Spleen (tissue), 11 donors: ENCODE data around the gene CHRM3. TPM values are rescaled to one million over a fixed set of nuclear protein-coding genes. Genes with fewer than 3 reads are reported as not detected.

Experiments
- DNase-seq: peaks from one replicate; pipeline ENCODE4 v3.0.0-alpha.2; 2020
- H3K27ac ChIP-seq, 8 donors: fragments of 200-600 bp; sonication (generic) in 7 of 8; 1 replicate in 4 of 8; 2 replicates in 4 of 8; pipeline versions ENCODE4 v1.5.0 to v1.8.0; 2016 to 2021; ENCODE audit warnings: inconsistent platforms in 4 of 8, mild to moderate bottlenecking in 4 of 8, moderate library complexity in 1 of 8
- H3K27me3 ChIP-seq, 7 donors: fragments of 200-600 bp; sonication (generic) in 6 of 7; replicated peaks in 1 of 7; 1 replicate in 4 of 7; 2 replicates in 3 of 7; pipeline versions ENCODE4 v1.5.0 to v1.8.0; 2016 to 2021; ENCODE audit warnings: inconsistent platforms in 3 of 7, mild to moderate bottlenecking in 1 of 7
- H3K36me3 ChIP-seq, 6 donors: fragments of 200-600 bp; sonication (generic) in 5 of 6; 1 replicate in 4 of 6; 2 replicates in 2 of 6; pipeline versions ENCODE4 v1.5.0 to v1.8.0; 2016 to 2021; ENCODE audit warnings: inconsistent platforms in 2 of 6
- H3K4me1 ChIP-seq, 6 donors: fragments of 200-600 bp; sonication (generic) in 5 of 6; 1 replicate in 3 of 6; 2 replicates in 3 of 6; pipeline versions ENCODE4 v1.5.0 to v1.8.0; 2016 to 2021; ENCODE audit warnings: inconsistent platforms in 3 of 6
- H3K4me3 ChIP-seq, 8 donors: fragments of 200-600 bp; sonication (generic) in 7 of 8; 1 replicate in 4 of 8; 2 replicates in 4 of 8; pipeline versions ENCODE4 v1.5.0 to v1.8.0; 2016 to 2021; ENCODE audit warnings: inconsistent platforms in 4 of 8, mild to moderate bottlenecking in 4 of 8, moderate library complexity in 2 of 8
- H3K9me3 ChIP-seq, 8 donors: fragments of 200-600 bp; sonication (generic) in 7 of 8; 1 replicate in 4 of 8; 2 replicates in 4 of 8; pipeline versions ENCODE4 v1.5.0 to v1.8.0; 2016 to 2021; ENCODE audit warnings: inconsistent platforms in 4 of 8
- POLR2A ChIP-seq, 3 donors: fragments of 450-650 bp; IDR thresholded peaks; one replicate each; pipeline ENCODE4 v1.5.1; 2017; ENCODE audit warnings: antibody characterized with exemption in 3 of 3, mild to moderate bottlenecking in 1 of 3
- POLR2AphosphoS5 ChIP-seq, 3 donors: sonication (generic); formaldehyde crosslinking; IDR thresholded peaks; one replicate each; pipeline ENCODE4 v1.5.1; 2017; ENCODE audit warnings: antibody characterized with exemption in 3 of 3
- WGBS, 5 donors: extraction: QIAGEN DNeasy Blood & Tissue Kit in 3 of 5; methylation state at CpG; one replicate each; pipeline versions ENCODE4 v1.1.5 to v1.1.7; 2013 to 2018; 5-methylcytosine and 5-hydroxymethylcytosine counted together
- intact Hi-C: fragments of 100-400 bp; cut with DNase I; formaldehyde crosslinking; loops from one replicate; pipeline ENCODE4 v1.15.0; 2023; ENCODE audit warnings: low total_unique reads
- polyA plus RNA-seq, 3 donors: library from polyadenylated mRNA; stranded (reverse); fragments of 200-250 nt; gene quantifications; one replicate each; pipeline ENCODE4 v1.2.1, GENCODE V29; 2013
- total RNA-seq, 7 donors: library from RNA; depleted of rRNA in 3 of 7; stranded (reverse); fragments of >200 nt in 3 of 7; fragmentation: NEBNext Ultra II Directional in 4 of 7; extraction: Animal tissue kit (Norgen Biotek cat#: 25700) in 4 of 7; gene quantifications; one replicate each; pipeline versions ENCODE4 v1.1.0 to v1.2.1, GENCODE V29; 2016 to 2021
- TF ChIP-seq, protein P1 (sequence below), 11 experiments: fragments of 200-600 bp in 7 of 11; fragments of 450-650 bp in 4 of 11; sonication (generic) in 4 of 11; IDR thresholded peaks in 8 of 11; conservative IDR thresholded peaks in 3 of 11; 1 replicate in 7 of 11; 2 replicates in 4 of 11; pipeline versions ENCODE4 v1.4.0 to v1.8.0; 2016 to 2021; ENCODE audit warnings: antibody characterized with exemption in 11 of 11, inconsistent platforms in 4 of 11, mild to moderate bottlenecking in 1 of 11
- donor health status: healthy with polysubstance abuse.
- donor health status: DM: no; HTN: no; CAD: no; lungs with moderate emphysema.
- donor health status: DM: no; HTN: no; CAD: no.
- donor health status: Bipolar disorder and iron deficiency.
- donor health status: healthy.
- donor health status: DM: no; HTN: no; CAD: no.
- donor health status: DM: yes; HTN: yes; CAD: no.

The CHRM3 gene
- total and polyA plus RNA-seq, 10 donors, result 0.13 to 12.5 (median 3.0) TPM

DNA sequence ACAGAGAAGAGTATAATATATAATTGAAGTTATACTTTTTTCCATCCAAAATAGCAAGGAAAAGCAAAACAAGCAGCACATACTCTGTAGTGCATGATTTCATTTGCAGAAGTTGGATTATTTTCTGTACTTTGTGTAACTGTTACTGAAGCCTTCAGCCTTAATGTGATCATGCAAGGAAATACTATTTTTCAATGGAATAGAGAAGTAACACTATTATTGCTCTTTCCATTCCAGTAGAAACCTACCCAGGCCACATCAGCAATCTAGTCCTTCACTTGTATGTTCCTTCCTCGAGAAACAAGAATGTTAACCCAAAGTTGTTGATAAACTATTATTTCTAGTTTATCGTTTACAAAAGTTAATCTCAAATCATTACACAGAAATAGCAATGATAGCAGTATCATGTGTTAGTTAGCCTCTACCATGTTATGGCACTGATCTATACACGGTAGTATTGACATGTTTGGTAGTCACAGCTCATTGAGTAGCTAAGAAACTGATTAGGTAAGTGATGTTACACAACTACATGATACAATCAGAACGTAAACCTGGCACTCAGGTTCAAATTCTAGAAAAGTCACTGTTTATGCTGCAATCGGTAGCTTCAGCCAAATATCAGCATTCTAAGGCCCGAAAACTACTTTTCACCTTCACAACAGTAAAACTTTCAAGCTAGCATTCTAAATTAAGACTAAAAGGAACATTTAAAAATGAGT lies 37.6 kb upstream of the CHRM3 start:
- intact Hi-C loops, result no loop called here
- WGBS, 5 donors, result 81 to 91% (median 83%) methylated on average over 6 of the region's 6 CpGs
- Histone ChIP-seq H3K27me3 (no peaks in the 10 kb centered on the region), H3K36me3 (no peaks in the 10 kb centered on the region), H3K27ac (no peak overlapping the region), H3K4me3 (no peak overlapping the region), H3K9me3 (no peaks in the 10 kb centered on the region), H3K4me1 (no peaks in the 10 kb centered on the region)
- no peak for DNase-seq
- TF ChIP-seq, protein P1, sequence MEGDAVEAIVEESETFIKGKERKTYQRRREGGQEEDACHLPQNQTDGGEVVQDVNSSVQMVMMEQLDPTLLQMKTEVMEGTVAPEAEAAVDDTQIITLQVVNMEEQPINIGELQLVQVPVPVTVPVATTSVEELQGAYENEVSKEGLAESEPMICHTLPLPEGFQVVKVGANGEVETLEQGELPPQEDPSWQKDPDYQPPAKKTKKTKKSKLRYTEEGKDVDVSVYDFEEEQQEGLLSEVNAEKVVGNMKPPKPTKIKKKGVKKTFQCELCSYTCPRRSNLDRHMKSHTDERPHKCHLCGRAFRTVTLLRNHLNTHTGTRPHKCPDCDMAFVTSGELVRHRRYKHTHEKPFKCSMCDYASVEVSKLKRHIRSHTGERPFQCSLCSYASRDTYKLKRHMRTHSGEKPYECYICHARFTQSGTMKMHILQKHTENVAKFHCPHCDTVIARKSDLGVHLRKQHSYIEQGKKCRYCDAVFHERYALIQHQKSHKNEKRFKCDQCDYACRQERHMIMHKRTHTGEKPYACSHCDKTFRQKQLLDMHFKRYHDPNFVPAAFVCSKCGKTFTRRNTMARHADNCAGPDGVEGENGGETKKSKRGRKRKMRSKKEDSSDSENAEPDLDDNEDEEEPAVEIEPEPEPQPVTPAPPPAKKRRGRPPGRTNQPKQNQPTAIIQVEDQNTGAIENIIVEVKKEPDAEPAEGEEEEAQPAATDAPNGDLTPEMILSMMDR (IDR thresholded peaks at IDR 0.05 in 8 of 11, conservative IDR thresholded peaks at IDR 0.05 in 3 of 11), result no peak
- TF ChIP-seq POLR2A (IDR thresholded peaks at IDR 0.05), result no peak
- TF ChIP-seq POLR2AphosphoS5 (IDR thresholded peaks at IDR 0.05), result no peak

DNA sequence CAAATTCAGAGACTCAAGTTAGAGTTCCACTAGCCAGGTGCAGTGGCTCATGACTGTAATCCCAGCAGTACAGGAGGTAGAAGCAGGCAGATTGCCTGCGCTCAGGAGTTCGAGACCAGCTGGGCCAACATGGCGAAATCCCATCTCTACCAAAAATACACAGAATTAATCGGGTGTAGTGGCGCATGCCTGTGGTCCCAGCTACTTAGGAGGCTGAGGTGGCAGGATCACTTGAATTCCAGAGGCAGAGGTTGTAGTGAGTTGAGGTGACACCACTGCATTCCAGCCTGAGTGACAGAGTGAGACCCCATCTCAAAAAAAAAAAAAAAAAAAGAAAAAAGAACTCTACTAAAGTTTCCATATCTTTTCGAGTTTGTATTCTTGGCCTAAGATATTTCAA lies 36.7 kb upstream of the CHRM3 start:
- no peak for DNase-seq
- 88 to 97% (median 90%) methylated on average over 6 of the region's 6 CpGs for WGBS, 5 donors
- Histone ChIP-seq H3K27me3 (no peaks in the 10 kb centered on the region), H3K9me3 (no peaks in the 10 kb centered on the region), H3K36me3 (no peaks in the 10 kb centered on the region), H3K4me1 (no peaks in the 10 kb centered on the region), H3K27ac (no peak overlapping the region), H3K4me3 (no peak overlapping the region)
- intact Hi-C loops, result no loop called here
- TF ChIP-seq POLR2A (IDR thresholded peaks at IDR 0.05) (no peak), POLR2AphosphoS5 (IDR thresholded peaks at IDR 0.05) (no peak)
- TF ChIP-seq, protein P1 (IDR thresholded peaks at IDR 0.05 in 8 of 11, conservative IDR thresholded peaks at IDR 0.05 in 3 of 11), result no peak

DNA sequence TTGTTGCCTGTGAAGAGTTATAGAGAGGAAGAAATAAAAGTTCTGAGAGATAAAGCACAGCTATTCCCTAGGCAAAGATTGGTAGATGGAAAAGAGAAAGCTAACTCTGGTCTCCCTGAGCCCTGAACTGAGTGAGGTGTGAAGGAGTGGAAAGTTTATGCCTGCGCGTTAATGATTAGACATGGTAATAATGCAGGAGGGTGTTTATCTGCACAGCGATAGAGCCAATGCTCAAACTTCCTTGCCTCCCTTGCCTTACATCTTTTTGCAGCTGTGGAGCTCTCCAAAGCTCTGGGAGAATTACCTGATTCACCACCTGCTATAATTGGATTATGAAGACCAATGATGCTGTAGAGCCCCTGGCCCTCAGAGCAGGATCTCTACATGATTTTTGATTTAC lies 32.8 kb upstream of the CHRM3 start:
- Histone ChIP-seq H3K36me3 (no peaks in the 10 kb centered on the region), H3K4me1 (no peaks in the 10 kb centered on the region), H3K27me3 (no peaks in the 10 kb centered on the region), H3K9me3 (no peaks in the 10 kb centered on the region), H3K27ac (no peak overlapping the region), H3K4me3 (no peak overlapping the region)
- 86 to 97% (median 93%) methylated on average over 3 of the region's 3 CpGs for WGBS, 5 donors
- TF ChIP-seq POLR2AphosphoS5 (IDR thresholded peaks at IDR 0.05) (no peak), POLR2A (IDR thresholded peaks at IDR 0.05) (no peak)
- TF ChIP-seq, protein P1 (IDR thresholded peaks at IDR 0.05 in 8 of 11, conservative IDR thresholded peaks at IDR 0.05 in 3 of 11), result no peak
- DNase-seq, result no peak
- intact Hi-C loops, result no loop called here

DNA sequence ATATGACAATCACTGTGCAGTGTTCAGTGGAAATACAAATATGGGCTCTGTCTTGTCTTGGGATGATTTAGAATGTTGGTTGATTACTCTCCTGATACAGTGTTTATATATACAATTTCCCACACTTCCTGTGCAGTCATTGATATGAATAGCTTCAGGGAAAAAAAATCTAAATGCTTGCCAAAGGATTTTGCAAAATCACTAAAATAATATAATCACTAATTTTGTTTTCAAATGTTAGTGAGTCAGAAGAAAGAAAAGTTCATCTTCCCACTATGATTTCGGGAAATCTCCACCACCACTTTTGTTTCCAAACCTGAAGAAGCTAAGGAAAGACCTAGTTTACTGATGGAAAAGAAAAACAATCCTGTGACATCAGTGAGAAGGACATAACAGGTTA lies 32.1 kb upstream of the CHRM3 start:
- Histone ChIP-seq H3K36me3 (no peaks in the 10 kb centered on the region), H3K9me3 (no peaks in the 10 kb centered on the region), H3K4me1 (no peaks in the 10 kb centered on the region), H3K4me3 (no peak overlapping the region), H3K27ac (no peak overlapping the region), H3K27me3 (no peaks in the 10 kb centered on the region)
- 59 to 80% (median 75%) methylated on average over 1 of the region's 1 CpG for WGBS, 5 donors
- DNase-seq, result no peak
- no peak for TF ChIP-seq POLR2AphosphoS5 (IDR thresholded peaks at IDR 0.05)
- TF ChIP-seq POLR2A (IDR thresholded peaks at IDR 0.05), result no peak
- TF ChIP-seq, protein P1 (IDR thresholded peaks at IDR 0.05 in 8 of 11, conservative IDR thresholded peaks at IDR 0.05 in 3 of 11), result no peak
- intact Hi-C loops, result no loop called here
